GM12872 (cell line): ENCODE measurements around the gene WNT16.

Experiments
- CTCF ChIP-seq: IDR thresholded peaks from 3 replicates; pipeline ENCODE4 v1.5.1; 2011; ENCODE audit warnings: low read depth, mild to moderate bottlenecking, low read length, moderate library complexity; ENCODE audit not compliant: insufficient read depth

WNT16 gene

DNA sequence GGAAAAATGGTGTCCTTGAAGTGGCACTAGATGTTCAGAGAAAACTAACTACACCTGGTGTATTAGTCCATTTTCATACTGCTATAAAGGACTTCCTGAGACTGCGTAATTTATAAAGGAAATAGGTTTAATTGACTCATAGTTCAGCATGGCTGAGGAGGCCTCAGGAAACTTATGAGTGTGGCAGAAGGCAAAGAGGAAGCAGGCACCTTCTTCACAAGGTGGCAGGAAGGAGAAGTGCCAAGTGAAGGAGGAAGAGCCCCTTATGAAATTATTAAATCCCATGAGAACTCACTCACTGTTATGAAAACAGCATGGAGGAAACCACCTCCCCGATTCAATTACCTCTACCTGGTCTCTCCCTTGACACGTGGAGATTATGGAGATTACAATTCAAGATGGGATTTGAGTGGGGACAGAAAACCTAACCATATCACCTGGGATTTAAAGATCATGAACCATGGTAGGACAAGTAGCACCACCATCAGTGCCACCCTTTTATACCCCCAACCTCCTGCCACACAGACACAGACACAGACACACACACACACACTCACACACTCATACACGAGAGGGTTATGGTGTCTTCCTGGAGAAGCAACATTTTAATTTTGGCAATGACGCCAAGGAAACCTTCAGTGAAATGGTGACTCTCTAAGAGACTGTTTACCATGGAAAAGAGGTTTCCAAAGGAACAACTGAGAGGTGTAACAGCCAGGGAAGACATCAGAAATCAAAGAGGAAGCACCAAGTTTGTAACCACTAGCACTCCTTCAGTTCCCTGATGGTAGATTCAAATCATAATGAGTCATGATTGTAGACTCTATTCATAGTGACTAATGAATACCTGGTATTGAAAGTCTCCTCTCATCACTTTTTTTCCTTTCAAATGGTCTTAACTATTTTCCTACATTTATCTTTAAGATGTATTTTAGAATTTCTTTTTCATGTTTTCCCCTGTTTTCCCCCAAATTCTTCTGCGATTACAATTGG is 41.8 kb upstream of the WNT16 start:
- TF ChIP-seq CTCF: no peak

DNA sequence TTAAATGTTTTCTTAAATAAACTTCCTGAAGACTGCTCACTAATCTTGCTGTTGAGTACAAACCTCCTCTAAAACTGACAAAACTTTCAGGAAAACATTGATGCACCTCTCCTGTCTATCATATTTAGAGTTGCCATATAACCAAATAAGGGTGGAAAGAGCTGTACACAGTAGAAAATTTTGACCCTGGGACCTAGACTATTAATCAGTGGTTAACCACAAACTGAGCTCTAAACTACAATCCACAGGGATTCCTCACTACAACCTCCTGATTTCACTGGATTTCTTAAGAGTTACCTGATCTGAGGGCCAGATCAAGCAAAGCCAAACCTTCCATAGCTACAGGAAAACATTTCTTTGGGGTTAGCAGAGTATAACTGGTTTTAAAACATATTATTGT is 39.9 kb upstream of the WNT16 start:
- no peak for TF ChIP-seq CTCF

GRCh38 chr7:121294448-121294992 is 34.3 kb upstream of the WNT16 start:
- no peak for TF ChIP-seq CTCF

DNA sequence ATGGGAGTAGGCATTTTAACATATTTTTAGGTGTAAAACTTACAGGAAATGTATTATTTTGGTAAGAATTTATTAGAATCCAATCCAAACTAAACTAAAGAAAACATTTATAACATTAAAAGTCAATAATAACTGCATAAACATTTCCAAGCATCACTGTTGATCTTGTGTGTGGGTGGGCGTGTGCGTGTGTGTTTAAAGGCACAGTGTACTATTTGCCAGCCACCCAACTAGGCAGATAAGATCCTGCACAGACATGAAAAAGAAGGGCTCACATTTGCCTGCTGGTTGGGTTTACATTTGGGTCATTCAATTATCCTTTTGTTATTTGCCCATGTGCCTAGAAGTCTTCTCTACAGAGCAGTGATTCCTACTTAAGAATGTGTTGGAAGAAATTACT is 31.0 kb upstream of the WNT16 start:
- TF ChIP-seq CTCF: no peak

DNA sequence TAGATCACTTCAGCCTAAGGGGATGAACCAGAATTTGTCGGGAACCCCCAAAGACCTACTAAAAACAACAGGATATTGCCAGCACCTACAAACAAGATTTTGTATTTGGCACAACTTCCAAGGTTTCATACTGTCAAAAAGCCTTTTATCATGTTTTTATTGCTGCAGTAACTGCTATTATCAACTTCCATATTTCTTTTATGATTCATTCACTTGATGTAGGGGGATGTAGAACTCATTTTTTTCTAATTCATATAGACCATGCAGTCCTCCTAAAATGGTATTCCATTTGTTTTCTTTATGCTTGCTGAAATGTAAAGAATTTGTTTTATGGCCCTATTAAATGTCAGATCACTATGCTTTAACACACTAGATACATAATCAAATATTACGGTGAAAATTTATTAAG is 30.0 kb upstream of the WNT16 start:
- no peak for TF ChIP-seq CTCF

GRCh38 chr7:121300685-121301420 is 27.9 kb upstream of the WNT16 start:
- no peak for TF ChIP-seq CTCF

GRCh38 chr7:121301446-121302213 is 27.2 kb upstream of the WNT16 start:
- no peak for TF ChIP-seq CTCF
